Activated T-cell treated with anti-CD3 and anti-CD28 coated beads for 1 hour (primary cell): ENCODE results near the gene TFB2M.
"Not testable (repeated sequence)": the region's sequence is repeated elsewhere in the genome, so short reads cannot be mapped to it uniquely, and the experiment has no call there.

Experiments
- DNase-seq: peaks from one replicate; pipeline ENCODE4 v3.0.0-alpha.2; 2020; ENCODE audit warnings: low read depth

TFB2M gene

GRCh38 chr1:246566128-246566812 lies at the start of gene TFB2M, which contains the start of gene CNST:
TFB2M (minus strand) TSS chr1:246566261; CDS start chr1:246566138, 123 bp downstream.
CNST (plus strand) TSS chr1:246566456; CDS start chr1:246591563, 25,107 bp downstream.
- DNase-seq, result peak; percentile 78

GRCh38 chr1:246613096-246613758 lies 47.2 kb upstream of the TFB2M start:
- no peak for DNase-seq

GRCh38 chr1:246609632-246610031 lies 43.6 kb upstream of the TFB2M start:
- no peak for DNase-seq

GRCh38 chr1:246608616-246609376 lies 42.7 kb upstream of the TFB2M start:
- no peak for DNase-seq

- no peak for DNase-seq
Measured at GRCh38 chr1:246607462-246607861, 41.4 kb upstream of the TFB2M start.

- not testable (repeated sequence) for DNase-seq
Measured at GRCh38 chr1:246605231-246605630, 39.2 kb upstream of the TFB2M start.

GRCh38 chr1:246602194-246602593 lies 36.1 kb upstream of the TFB2M start:
- DNase-seq, result no peak

GRCh38 chr1:246600579-246600978 lies 34.5 kb upstream of the TFB2M start:
- DNase-seq, result no peak

- DNase-seq, result no peak
Measured at GRCh38 chr1:246599315-246599714, 33.3 kb upstream of the TFB2M start.

GRCh38 chr1:246597971-246598370 lies 31.9 kb upstream of the TFB2M start:
- no peak for DNase-seq

- DNase-seq, result no peak
Measured at GRCh38 chr1:246597340-246597739, 31.3 kb upstream of the TFB2M start.

- DNase-seq, result no peak
Measured at GRCh38 chr1:246595146-246595545, 29.1 kb upstream of the TFB2M start.

GRCh38 chr1:246592695-246593094 lies 26.6 kb upstream of the TFB2M start:
- no peak for DNase-seq

- DNase-seq, result no peak
Measured at GRCh38 chr1:246591958-246592357, 25.9 kb upstream of the TFB2M start.

- DNase-seq, result no peak
Measured at GRCh38 chr1:246591504-246591903, 25.4 kb upstream of the TFB2M start.

- DNase-seq, result no peak
Measured at GRCh38 chr1:246591047-246591446, 25.0 kb upstream of the TFB2M start.

GRCh38 chr1:246589919-246590318 lies 23.9 kb upstream of the TFB2M start:
- not testable (repeated sequence) for DNase-seq

GRCh38 chr1:246588159-246588721 lies 22.2 kb upstream of the TFB2M start:
- DNase-seq, result no peak

GRCh38 chr1:246587606-246588005 lies 21.5 kb upstream of the TFB2M start:
- no peak for DNase-seq

GRCh38 chr1:246587032-246587431 lies 21.0 kb upstream of the TFB2M start:
- DNase-seq, result no peak

- no peak for DNase-seq
Measured at GRCh38 chr1:246583448-246584185, 17.6 kb upstream of the TFB2M start.

- no peak for DNase-seq
Measured at GRCh38 chr1:246583056-246583440, 17.0 kb upstream of the TFB2M start.
